ENCODE results near the gene MCCC1.

Gene MCCC1

DNA sequence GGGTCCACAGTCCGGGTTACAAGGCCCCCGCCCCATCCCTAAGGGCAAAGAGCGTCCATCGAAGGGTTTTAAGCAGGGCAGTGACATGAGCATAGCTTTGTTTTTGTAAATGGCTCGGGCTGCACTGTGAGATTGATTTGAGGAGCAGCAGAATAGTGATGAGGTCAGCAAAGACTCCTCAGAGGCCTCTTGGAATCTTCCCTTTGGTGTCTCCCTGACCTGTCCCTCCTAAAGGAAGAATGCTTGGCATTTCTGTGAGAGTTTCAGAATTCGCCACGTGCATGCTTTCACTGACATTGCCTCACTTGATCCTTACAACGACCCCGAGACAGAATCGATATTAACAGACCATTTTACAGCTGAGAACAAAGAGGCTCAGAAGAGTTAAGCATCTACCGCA is 42.9 kb upstream of the MCCC1 start:
- Histone ChIP-seq H3K9ac (ENCODE audit: low read length) (no peak overlapping the region), H3F3A (ENCODE audit: insufficient read depth, low read length) (no peaks in the 10 kb centered on the region), H3K9me3 (replicated peaks; ENCODE audit: insufficient read depth, low read length) (no peaks in the 10 kb centered on the region), H2AFZ (ENCODE audit: low read length) (no peak overlapping the region), H3K9me2 (replicated peaks; ENCODE audit: insufficient read depth, low read length) (no peaks in the 10 kb centered on the region), H3K4me2 (ENCODE audit: low read depth, low read length) (no peak overlapping the region), H3K27ac (ENCODE audit: low read length) (no peak overlapping the region), H3K79me2 (ENCODE audit: low read length) (no peaks in the 10 kb centered on the region), H3K4me3 (ENCODE audit: low read length) (no peak overlapping the region), H3K36me3 (replicated peaks; ENCODE audit: insufficient read depth, low read length) (no peaks in the 10 kb centered on the region), H3K4me1 (ENCODE audit: low read length) (no peaks in the 10 kb centered on the region), H3K27me3 (replicated peaks; ENCODE audit: insufficient read depth, low read length) (no peaks in the 10 kb centered on the region), H4K20me1 (ENCODE audit: insufficient read depth, low read length) (no peaks in the 10 kb centered on the region)
- DNase-seq: no peak
- TF ChIP-seq EZH2 (optimal IDR thresholded peaks at IDR 0.05; ENCODE audit: low read depth, low read length) (no peak), EZH2phosphoT487 (IDR thresholded peaks at IDR 0.05; ENCODE audit: low read length) (no peak)
- TF ChIP-seq, protein P1, sequence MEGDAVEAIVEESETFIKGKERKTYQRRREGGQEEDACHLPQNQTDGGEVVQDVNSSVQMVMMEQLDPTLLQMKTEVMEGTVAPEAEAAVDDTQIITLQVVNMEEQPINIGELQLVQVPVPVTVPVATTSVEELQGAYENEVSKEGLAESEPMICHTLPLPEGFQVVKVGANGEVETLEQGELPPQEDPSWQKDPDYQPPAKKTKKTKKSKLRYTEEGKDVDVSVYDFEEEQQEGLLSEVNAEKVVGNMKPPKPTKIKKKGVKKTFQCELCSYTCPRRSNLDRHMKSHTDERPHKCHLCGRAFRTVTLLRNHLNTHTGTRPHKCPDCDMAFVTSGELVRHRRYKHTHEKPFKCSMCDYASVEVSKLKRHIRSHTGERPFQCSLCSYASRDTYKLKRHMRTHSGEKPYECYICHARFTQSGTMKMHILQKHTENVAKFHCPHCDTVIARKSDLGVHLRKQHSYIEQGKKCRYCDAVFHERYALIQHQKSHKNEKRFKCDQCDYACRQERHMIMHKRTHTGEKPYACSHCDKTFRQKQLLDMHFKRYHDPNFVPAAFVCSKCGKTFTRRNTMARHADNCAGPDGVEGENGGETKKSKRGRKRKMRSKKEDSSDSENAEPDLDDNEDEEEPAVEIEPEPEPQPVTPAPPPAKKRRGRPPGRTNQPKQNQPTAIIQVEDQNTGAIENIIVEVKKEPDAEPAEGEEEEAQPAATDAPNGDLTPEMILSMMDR (IDR thresholded peaks at IDR 0.05; ENCODE audit: low read length): no peak

DNA sequence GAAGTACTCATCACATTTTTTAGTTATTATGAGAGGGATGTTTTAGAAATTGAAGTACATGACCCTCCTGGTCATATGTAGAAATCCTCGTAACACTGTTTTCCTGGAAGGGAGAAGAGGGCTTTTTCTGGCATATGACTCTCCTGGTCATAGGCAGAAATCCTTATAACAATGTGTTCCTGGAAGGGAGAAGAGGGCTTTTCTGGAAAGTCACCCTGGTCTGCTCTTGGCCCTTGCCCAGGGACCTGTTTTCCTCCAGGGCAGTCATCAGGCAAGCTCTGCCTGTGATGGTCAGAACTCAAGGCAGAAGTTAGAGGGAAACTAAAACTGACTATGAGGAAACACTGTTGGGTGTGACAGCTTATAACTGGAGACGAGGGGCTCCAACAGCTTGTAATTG is 35.5 kb upstream of the MCCC1 start:
- H2AFZ ChIP-seq (ENCODE audit: low read length): no peak overlapping the region
- H3K4me1 ChIP-seq (ENCODE audit: low read length): no peaks in the 10 kb centered on the region
- H3K9me2 ChIP-seq (replicated peaks; ENCODE audit: insufficient read depth, low read length): no peaks in the 10 kb centered on the region
- no peaks in the 10 kb centered on the region for H3K36me3 ChIP-seq (replicated peaks; ENCODE audit: insufficient read depth, low read length)
- H3K79me2 ChIP-seq (ENCODE audit: low read length): no peaks in the 10 kb centered on the region
- H4K20me1 ChIP-seq (ENCODE audit: insufficient read depth, low read length): no peaks in the 10 kb centered on the region
- H3K27ac ChIP-seq (ENCODE audit: low read length): no peak overlapping the region
- H3K4me2 ChIP-seq (ENCODE audit: low read depth, low read length): no peak overlapping the region
- H3K9me3 ChIP-seq (replicated peaks; ENCODE audit: insufficient read depth, low read length): no peaks in the 10 kb centered on the region
- no peak for DNase-seq
- no peak overlapping the region for H3K9ac ChIP-seq (ENCODE audit: low read length)
- H3K4me3 ChIP-seq (ENCODE audit: low read length): no peak overlapping the region
- no peaks in the 10 kb centered on the region for H3F3A ChIP-seq (ENCODE audit: insufficient read depth, low read length)
- H3K27me3 ChIP-seq (replicated peaks; ENCODE audit: insufficient read depth, low read length): no peaks in the 10 kb centered on the region
- no peak for TF ChIP-seq EZH2 (optimal IDR thresholded peaks at IDR 0.05; ENCODE audit: low read depth, low read length)
- no peak for TF ChIP-seq EZH2phosphoT487 (IDR thresholded peaks at IDR 0.05; ENCODE audit: low read length)
- TF ChIP-seq, protein P1 (IDR thresholded peaks at IDR 0.05; ENCODE audit: low read length): no peak

DNA sequence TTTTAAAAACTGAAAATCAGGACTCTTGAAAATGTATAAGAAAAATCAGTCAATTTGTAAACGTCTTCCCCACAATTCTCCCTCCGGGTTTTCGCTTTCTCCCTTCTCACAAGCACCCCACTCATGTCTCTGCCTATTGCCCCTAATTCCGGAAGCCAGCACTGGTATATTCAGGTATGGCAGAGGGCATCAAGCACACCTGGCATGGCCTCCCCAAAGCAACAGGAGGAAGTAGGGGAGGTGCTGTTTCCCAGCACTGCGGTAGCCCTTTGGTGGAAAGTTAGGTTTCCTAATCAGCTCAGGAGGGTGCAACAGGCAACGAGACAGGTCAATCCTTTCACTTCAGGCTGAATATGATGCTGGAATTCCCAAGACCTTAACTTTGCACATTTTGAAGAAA is 33.1 kb upstream of the MCCC1 start:
- Histone ChIP-seq H3K27ac (ENCODE audit: low read length) (no peak overlapping the region), H3K4me2 (ENCODE audit: low read depth, low read length) (no peak overlapping the region), H4K20me1 (ENCODE audit: insufficient read depth, low read length) (no peaks in the 10 kb centered on the region), H3K9ac (ENCODE audit: low read length) (no peak overlapping the region), H3K9me3 (replicated peaks; ENCODE audit: insufficient read depth, low read length) (no peaks in the 10 kb centered on the region), H3K79me2 (ENCODE audit: low read length) (no peaks in the 10 kb centered on the region), H3K36me3 (replicated peaks; ENCODE audit: insufficient read depth, low read length) (no peaks in the 10 kb centered on the region), H3F3A (ENCODE audit: insufficient read depth, low read length) (no peaks in the 10 kb centered on the region), H3K4me3 (ENCODE audit: low read length) (no peak overlapping the region), H2AFZ (ENCODE audit: low read length) (no peak overlapping the region), H3K4me1 (ENCODE audit: low read length) (no peaks in the 10 kb centered on the region), H3K27me3 (replicated peaks; ENCODE audit: insufficient read depth, low read length) (no peaks in the 10 kb centered on the region), H3K9me2 (replicated peaks; ENCODE audit: insufficient read depth, low read length) (no peaks in the 10 kb centered on the region)
- DNase-seq: no peak
- TF ChIP-seq, protein P1 (IDR thresholded peaks at IDR 0.05; ENCODE audit: low read length): no peak
- TF ChIP-seq EZH2phosphoT487 (IDR thresholded peaks at IDR 0.05; ENCODE audit: low read length) (no peak), EZH2 (optimal IDR thresholded peaks at IDR 0.05; ENCODE audit: low read depth, low read length) (no peak)

Data from MM.1S (cell line).